Effector CD4-positive, alpha-beta T cell (primary cell): Measurements from ENCODE around the gene TP73.
"Not testable (repeated sequence)": the region's sequence is repeated elsewhere in the genome, so short reads cannot be mapped to it uniquely, and the experiment has no call there.

ENCODE experiments used
- DNase-seq: peaks from one replicate; pipeline ENCODE4 v3.0.0-alpha.2; 2020

The TP73 gene

GRCh38 chr1:3746389-3746829, 94.1 kb downstream of the TP73 start:
- no peak for DNase-seq

DNA sequence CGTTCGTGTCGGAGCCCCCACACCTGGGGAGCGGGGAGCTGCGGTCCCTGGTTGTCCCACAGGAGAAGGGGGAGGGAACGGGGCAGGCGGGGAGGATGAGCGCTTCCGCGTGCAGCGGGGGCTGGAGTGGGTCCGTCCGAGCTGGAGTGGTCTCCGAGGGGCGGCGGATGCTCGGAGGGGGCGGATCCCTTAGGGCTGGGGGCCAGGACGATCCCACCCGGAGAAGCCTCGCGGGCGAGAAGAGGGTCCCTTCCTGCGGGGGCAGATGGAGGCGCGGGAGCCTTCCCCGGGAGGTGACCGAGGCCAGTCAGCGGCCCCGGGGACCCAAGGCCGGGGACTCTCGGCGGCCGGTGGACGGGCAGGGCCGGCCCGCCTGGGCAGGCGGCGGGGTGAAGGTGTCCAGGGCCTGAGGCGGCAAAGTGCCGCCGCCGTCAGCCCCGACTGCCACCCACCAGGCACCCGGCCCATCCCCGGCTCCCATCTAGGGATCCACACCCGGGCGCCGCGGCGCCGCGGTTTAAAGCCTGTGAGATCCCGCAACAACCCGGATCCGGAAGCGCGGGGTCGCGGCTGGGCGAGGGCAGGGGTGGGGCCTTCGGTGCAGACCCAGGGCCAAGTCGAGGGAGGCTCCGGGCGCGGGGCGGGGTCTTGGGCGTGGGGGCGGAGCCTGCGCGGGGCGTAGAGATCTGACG, 94.7 kb downstream of the TP73 start:
- peak; percentile 78 for DNase-seq

GRCh38 chr1:3747522-3747848, 95.2 kb downstream of the TP73 start:
- DNase-seq, result no peak

GRCh38 chr1:3747903-3748302, 95.6 kb downstream of the TP73 start:
- no peak for DNase-seq

- DNase-seq, result not testable (repeated sequence)
These were observed 96.1 kb downstream of the TP73 start for GRCh38 chr1:3748316-3748900.

GRCh38 chr1:3749512-3749911, 97.2 kb downstream of the TP73 start:
- DNase-seq, result no peak

GRCh38 chr1:3750741-3751140, 98.4 kb downstream of the TP73 start:
- no peak for DNase-seq

DNA sequence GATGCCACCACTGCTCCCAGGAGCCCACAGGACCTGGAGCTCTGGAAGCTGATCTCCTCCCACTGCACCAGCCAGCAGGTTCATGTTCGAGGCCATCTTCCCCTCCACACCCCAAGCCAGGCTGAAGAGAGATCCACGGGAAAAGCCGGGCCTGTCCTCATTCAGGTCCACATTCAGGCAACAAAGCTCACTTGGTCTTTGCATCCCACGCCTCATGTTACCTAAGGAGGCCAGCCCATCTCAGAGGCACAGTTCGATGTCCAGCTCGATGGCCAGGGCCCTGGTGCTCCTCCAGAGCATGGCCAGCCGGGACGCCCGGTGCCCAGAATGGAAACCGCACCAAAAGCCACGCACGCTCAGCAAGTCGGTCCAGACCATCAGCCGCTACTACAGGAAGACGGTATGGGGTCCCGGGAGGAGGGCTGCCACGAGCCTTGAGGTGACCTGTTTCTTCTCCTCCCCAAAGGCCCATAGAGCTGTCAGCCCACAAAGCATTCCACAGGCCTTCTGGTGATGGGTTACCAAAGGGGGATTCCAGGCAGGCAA, 100.2 kb downstream of the TP73 start, which contains the start of gene CCDC27:
CCDC27 (plus strand) TSS at position 51 of the 546 bp plus-strand sequence; CDS start at position 83, 32 bp downstream.
- DNase-seq, result no peak

GRCh38 chr1:3753656-3754454, 101.5 kb downstream of the TP73 start:
- DNase-seq, result no peak

DNA sequence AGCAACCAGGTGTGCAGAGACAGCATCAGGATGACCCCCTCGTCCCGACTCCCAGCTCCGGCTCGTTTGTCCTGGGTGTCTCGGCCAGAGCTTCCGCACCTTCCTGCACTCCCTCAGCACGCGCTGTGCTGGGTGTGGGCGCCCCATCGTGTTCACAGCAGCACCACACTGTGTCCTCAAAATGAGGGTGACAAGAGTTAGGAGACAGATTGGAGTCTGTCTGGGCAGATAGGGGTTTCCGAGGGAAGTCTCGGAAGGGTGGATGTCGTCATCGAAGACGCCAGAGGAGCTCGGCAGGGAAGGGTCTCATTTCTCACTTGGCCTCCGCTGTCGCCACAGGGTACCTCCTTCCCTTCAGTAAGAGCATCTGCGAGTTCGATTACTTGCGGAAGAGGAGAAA, 104.1 kb downstream of the TP73 start:
- no peak for DNase-seq

- DNase-seq, result no peak
These were observed 106.8 kb downstream of the TP73 start for GRCh38 chr1:3759164-3759563.

DNA sequence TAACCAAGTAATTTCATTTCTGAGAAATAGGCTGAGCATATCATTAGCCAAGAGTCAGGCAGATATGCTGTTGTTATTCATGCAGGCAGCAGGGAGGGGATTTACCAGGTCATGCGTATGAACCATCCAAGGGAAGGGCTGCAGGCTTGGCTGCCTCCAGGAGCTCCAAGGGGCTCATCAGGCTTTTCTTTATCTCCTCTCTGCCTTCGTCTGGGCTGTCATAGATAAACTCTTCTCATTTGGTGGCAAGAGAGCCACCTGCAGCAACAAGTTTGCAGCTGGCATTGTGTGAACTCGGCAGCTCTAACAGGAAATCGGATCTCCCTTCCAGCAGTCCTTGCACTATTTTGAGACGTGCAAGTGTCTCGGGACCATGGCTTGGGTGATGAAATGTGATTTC, 107.5 kb downstream of the TP73 start:
- DNase-seq, result no peak

DNA sequence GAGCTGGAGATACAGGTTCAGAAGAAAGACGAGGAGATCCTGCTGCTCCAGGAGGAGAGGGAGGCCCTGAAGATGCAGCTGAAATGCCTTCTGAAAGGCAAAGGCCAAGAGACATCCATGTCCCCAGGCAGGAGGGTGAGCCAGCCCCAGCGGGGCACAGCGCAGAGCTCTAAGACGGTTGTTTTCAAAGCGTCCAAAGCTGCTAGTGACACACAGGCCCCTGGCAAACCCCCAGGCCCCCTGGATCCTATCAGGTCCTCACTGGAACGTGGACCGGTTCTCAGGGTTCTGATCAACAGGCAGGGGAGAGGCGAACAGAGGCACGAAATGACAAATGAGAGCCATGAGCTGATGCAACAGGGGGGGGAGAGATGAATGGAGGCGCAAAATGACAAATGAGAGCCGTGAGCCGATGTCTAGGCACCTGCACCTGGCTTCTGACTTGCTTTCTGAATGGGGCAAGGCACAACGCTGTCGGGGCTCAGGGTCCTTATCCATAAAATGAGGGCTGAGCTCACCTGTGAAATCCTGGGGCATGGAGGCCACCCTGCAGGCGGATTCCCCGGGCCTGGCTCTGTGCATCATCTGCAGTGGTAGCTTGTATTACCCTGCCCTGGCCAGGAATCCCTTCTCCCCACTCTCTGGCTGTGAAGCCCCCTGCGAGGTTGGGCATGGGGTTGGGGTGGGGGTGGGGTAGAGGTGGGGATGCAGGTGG, 109.1 kb downstream of the TP73 start:
- no peak for DNase-seq

DNA sequence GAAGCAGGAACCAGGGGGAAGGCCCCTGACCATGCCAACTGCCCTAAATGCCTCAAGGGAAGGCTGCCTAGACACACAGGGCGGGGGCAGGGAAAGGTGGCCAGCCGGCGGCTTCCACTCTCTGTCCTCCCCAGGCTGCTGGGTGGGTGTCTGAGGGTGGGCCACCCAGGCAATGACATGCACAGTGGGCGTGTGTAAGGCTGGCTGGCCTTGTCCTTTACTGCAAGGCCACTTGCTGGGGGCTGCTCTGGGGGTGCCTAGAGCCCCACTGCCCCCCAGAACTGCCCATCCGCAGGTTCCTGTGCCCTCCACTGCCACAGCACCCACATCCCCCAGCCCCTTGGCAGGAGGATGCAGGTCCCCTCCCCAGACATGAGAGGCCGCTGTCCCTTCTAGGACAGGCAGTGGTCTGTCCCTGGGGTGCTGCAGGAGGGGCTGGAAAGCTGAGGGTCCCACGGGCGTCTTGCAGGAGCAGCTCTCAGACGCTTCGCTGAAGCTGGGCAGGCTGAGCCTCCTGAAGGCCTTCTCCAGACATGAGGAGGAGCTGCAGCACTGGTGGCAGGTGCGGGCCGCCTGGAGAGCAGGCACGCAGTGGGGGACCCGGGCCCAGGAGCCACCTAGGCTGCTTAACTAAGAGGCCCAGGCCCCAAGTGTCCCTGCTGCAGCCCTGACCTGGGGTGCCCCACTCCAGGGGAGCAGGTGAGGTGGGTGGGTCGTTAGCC, 110.0 kb downstream of the TP73 start:
- no peak for DNase-seq

DNA sequence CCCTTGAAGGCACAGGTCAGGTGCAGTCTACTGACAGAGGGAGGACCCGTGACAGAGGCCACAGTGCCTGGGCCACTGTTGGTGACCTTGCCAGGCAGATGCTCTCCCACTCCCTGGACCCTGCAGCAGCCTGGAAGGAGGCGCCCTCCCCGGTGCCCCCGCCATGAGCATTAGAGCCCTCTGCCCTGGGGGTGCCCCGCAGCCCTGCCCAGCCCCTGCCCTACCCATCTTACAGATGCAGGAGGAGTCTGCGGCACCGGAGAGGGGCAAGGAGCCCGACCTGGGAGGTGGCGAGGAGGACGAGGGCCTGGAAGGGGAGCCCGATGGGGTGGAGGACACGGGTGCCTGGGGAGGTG, 110.5 kb downstream of the TP73 start:
- DNase-seq, result no peak

DNA sequence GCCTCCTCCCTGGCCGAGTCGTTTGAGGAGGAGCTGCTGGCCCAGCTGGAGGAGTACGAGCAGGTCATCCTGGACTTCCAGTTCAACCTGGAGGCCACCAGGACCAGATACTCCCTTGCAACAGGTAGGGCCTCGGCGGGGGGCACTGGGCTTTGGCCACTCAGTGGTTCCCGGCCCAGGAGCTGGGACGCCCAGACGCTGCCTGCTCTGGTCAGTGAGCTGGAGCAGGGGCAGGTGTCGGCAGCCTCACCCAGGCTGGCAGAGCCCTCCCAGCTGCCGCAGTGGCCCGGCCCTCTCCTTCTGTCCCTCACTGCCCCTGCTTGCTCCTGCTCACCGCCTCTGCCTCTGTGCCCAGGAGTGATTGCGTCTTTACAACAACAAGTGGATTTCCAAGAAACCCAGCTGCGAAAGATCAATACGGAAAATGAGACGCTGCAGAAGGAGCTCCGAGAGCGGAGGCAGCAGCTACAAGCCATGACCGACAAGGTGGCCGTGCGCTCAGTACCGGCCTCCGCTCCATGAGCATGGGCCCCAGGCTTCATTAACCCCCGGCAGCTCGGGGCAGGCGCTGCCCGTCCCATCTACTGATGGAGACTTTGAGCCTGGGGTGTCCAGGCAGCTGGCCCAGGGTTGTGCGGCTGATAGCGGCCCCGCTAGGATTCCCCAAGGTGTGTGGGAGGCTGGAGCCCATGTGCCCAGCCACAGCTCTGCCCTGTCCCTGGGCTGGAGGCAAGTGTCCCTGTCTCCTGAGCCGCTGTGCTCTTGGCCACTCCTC, 111.2 kb downstream of the TP73 start:
- no peak for DNase-seq

DNA sequence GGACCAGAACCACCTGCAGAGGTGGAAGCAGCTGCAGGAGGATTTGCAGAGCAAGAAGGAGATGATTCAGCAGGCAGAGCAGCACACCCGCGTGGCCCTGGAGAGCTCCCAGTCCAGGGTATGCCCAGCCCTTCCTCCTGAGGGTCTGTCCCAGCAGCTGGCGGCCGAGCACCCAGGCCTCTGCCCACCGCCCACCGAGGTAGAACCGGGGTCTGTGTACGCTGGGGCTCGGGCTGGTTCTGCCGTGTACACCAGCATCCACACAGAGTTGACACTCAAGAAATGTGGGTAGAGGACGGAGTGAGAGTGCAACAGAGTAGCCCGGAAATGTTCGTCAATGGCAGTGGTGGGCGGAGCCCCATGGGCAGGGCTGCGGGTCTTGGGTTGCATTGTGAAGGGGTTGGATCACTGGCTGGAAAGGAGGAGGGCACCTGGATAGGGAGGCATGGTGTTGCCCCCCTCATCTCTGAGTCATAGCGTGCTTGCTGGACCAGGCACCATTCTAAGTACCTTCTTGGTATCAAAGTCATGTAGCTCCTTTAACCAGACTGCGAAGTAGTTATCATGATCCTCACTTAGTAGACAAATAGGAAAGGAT, 115.1 kb downstream of the TP73 start:
- DNase-seq, result no peak

- no peak for DNase-seq
These were observed 116.6 kb downstream of the TP73 start for GRCh38 chr1:3768811-3769390.

DNA sequence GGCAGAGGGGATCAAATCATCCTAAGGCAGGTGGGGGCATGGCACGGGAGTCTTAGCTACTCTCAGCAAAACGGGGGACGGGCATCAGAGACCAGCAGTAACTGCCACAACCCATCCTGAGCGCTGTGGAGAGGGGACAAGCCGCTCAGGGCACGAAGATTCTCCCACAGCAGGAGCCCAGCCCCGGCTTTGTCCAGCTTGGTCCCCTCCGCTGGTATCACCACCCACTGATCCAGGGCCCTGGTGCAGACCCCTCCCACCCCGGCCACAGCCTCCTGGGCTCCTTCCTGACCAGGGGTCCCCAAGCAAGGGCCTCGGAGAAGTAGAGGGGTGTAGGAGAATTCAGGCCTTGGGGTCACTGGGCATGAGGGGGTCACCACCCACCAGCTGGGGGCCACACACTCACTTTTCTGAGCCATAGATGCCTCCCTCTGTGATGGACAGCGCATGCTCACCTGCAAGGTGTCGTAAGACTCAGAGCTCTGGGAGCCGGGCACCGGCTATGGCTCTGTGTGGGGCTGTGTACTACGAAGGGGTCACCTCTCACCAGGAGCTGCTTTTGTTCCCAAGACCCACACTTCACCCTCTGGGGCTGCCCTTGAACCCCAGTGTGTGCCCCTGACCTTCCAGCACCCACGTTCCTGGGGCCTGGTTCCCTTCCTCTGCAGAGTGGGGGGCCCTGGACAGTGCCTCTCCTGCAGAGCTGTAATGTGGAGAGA, 117.9 kb downstream of the TP73 start:
- DNase-seq, result no peak
